AG09319 (cell line): ENCODE results near the gene FMNL2.

Experiments
- DNase-seq: peaks from one replicate; pipeline ENCODE4 v3.0.0-alpha.2; 2010; ENCODE audit warnings: low read depth; ENCODE audit errors: extremely low read depth
- CTCF ChIP-seq: IDR thresholded peaks from 2 replicates; pipeline ENCODE4 v1.5.1; 2011; ENCODE audit warnings: low read depth, mild to moderate bottlenecking, inconsistent platforms, low read length, moderate library complexity

The FMNL2 gene

GRCh38 chr2:152650768-152651371 is 315.9 kb downstream of the FMNL2 start:
- DNase-seq = no peak
- no peak for TF ChIP-seq CTCF

- DNase-seq = no peak
- TF ChIP-seq CTCF = no peak
Observed at GRCh38 chr2:152651834-152652233, 316.9 kb downstream of the FMNL2 start.

- TF ChIP-seq CTCF = no peak
- no peak for DNase-seq
Observed at GRCh38 chr2:152655880-152656279, 320.9 kb downstream of the FMNL2 start.

GRCh38 chr2:152657043-152657442 is 322.1 kb downstream of the FMNL2 start:
- DNase-seq = no peak
- no peak for TF ChIP-seq CTCF

- no peak for DNase-seq
- no peak for TF ChIP-seq CTCF
Observed at GRCh38 chr2:152658221-152658620, 323.2 kb downstream of the FMNL2 start.

- TF ChIP-seq CTCF = no peak
- no peak for DNase-seq
Observed at GRCh38 chr2:152661076-152661475, 326.1 kb downstream of the FMNL2 start.

- no peak for DNase-seq
- TF ChIP-seq CTCF = no peak
Observed at GRCh38 chr2:152664725-152665124, 329.8 kb downstream of the FMNL2 start.
